ENCODE data around the gene SLC22A6.

Gene SLC22A6

DNA sequence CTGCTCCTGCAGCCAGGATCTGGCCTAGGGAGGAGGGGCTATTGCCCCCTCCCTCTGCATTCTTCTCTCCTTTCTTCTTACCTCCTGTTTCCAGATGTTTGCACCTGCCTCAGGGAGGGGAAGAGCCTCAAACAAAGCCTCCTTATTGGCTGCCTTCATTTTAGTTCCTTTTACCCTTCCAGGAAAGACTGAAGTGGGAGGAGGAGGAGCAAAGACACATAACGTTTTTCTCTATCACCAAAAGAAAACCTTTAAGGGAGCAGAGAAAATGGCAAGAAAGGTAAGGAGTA is 50.3 kb downstream of the SLC22A6 start:
- Histone ChIP-seq H3K79me2 (ENCODE audit: insufficient read depth, low read length) (no peaks in the 10 kb centered on the region), H3K4me3 (ENCODE audit: insufficient read depth, low read length, poor library complexity, severe bottlenecking) (no peak overlapping the region), H2AFZ (ENCODE audit: low read depth, low read length, severe bottlenecking) (no peak overlapping the region), H3K36me3 (ENCODE audit: low read length) (no peaks in the 10 kb centered on the region), H3F3A (ENCODE audit: insufficient read depth) (no peaks in the 10 kb centered on the region), H3K27me3 (ENCODE audit: low read length) (no peaks in the 10 kb centered on the region), H3K9ac (ENCODE audit: low read length) (no peak overlapping the region), H3K9me2 (replicated peaks; ENCODE audit: insufficient read depth, low read length) (no peaks in the 10 kb centered on the region), H3K9me3 (ENCODE audit: insufficient read depth, low read length) (no peaks in the 10 kb centered on the region), H4K20me1 (ENCODE audit: low read depth, low read length) (no peaks in the 10 kb centered on the region), H3K27ac (ENCODE audit: low read depth, low read length) (no peak overlapping the region), H3K4me2 (ENCODE audit: low read depth, low read length, poor library complexity, severe bottlenecking) (no peak overlapping the region)
- TF ChIP-seq, protein P1, sequence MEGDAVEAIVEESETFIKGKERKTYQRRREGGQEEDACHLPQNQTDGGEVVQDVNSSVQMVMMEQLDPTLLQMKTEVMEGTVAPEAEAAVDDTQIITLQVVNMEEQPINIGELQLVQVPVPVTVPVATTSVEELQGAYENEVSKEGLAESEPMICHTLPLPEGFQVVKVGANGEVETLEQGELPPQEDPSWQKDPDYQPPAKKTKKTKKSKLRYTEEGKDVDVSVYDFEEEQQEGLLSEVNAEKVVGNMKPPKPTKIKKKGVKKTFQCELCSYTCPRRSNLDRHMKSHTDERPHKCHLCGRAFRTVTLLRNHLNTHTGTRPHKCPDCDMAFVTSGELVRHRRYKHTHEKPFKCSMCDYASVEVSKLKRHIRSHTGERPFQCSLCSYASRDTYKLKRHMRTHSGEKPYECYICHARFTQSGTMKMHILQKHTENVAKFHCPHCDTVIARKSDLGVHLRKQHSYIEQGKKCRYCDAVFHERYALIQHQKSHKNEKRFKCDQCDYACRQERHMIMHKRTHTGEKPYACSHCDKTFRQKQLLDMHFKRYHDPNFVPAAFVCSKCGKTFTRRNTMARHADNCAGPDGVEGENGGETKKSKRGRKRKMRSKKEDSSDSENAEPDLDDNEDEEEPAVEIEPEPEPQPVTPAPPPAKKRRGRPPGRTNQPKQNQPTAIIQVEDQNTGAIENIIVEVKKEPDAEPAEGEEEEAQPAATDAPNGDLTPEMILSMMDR (IDR thresholded peaks at IDR 0.05; ENCODE audit: insufficient read depth, low read length, poor library complexity, severe bottlenecking), result no peak
- TF ChIP-seq EZH2phosphoT487 (conservative IDR thresholded peaks at IDR 0.05; ENCODE audit: low read length), result no peak

DNA sequence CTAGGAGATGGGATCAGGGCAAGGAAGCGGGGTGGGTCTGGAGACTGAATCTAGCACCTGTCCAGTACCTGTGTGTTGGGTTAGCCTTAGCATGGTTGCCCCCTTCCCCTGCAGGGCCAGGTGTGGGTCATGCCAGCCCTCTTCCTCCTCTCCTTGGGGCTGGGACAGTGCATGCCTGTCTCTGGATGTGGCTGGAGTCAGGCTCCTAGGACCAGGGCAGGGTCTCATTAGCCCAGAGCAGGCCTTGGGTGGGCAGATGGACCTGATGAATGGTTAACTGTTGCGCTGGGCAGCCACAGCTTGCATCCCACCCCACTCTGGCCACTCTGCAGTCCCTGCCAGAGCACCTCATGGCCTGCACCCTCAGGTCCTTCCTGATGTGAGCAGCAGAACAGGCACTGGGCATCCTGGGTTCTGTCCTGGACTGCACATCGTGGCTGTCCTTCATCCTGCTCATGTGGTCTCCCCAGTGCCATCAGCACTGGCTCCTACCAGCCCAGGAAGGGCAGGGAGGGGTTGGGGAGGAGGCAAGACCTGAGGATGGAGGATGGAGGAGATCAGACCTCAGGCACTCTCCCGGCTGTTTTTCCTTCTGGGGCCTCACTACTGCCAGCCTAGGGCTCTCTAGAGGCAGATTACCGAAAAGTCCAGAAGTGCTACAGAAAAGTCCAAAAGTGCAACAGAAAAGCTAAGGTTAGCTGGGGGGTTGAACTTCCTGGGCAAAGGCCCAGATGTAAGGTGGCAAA is 50.8 kb downstream of the SLC22A6 start:
- Histone ChIP-seq H4K20me1 (ENCODE audit: low read depth, low read length) (no peaks in the 10 kb centered on the region), H2AFZ (ENCODE audit: low read depth, low read length, severe bottlenecking) (no peak overlapping the region), H3K4me3 (ENCODE audit: insufficient read depth, low read length, poor library complexity, severe bottlenecking) (no peak overlapping the region), H3K9me2 (replicated peaks; ENCODE audit: insufficient read depth, low read length) (no peaks in the 10 kb centered on the region), H3K79me2 (ENCODE audit: insufficient read depth, low read length) (no peaks in the 10 kb centered on the region), H3K9ac (ENCODE audit: low read length) (no peak overlapping the region), H3K27me3 (ENCODE audit: low read length) (no peaks in the 10 kb centered on the region), H3F3A (ENCODE audit: insufficient read depth) (no peaks in the 10 kb centered on the region), H3K36me3 (ENCODE audit: low read length) (no peaks in the 10 kb centered on the region), H3K9me3 (ENCODE audit: insufficient read depth, low read length) (no peaks in the 10 kb centered on the region), H3K4me2 (ENCODE audit: low read depth, low read length, poor library complexity, severe bottlenecking) (no peak overlapping the region), H3K27ac (ENCODE audit: low read depth, low read length) (no peak overlapping the region)
- no peak for TF ChIP-seq EZH2phosphoT487 (conservative IDR thresholded peaks at IDR 0.05; ENCODE audit: low read length)
- TF ChIP-seq, protein P1 (IDR thresholded peaks at IDR 0.05; ENCODE audit: insufficient read depth, low read length, poor library complexity, severe bottlenecking), result no peak

DNA sequence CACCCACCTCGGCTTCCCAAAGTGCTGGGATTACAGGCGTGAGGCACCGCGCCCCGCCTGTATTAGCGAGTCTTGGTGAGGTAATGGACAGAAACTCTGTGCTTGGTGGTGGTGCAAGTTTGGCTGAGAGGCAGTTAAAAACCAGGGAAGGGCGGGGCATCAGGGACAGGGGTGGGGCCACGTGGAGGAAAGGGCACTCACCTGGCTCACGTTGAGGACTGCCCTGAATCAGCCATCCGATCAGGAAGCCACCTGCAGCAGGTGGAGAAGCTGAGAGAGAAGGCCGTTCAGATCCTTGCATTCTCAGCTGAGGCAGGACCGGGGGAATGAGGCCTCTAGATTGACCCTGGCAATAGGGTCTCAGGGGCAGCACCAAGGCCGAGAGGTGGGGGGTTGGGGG is 51.5 kb downstream of the SLC22A6 start:
- Histone ChIP-seq H3F3A (ENCODE audit: insufficient read depth) (no peaks in the 10 kb centered on the region), H3K36me3 (ENCODE audit: low read length) (no peaks in the 10 kb centered on the region), H3K27ac (ENCODE audit: low read depth, low read length) (no peak overlapping the region), H3K4me2 (ENCODE audit: low read depth, low read length, poor library complexity, severe bottlenecking) (no peak overlapping the region), H3K4me3 (ENCODE audit: insufficient read depth, low read length, poor library complexity, severe bottlenecking) (no peak overlapping the region), H3K9ac (ENCODE audit: low read length) (no peak overlapping the region), H2AFZ (ENCODE audit: low read depth, low read length, severe bottlenecking) (no peak overlapping the region), H3K9me2 (replicated peaks; ENCODE audit: insufficient read depth, low read length) (no peaks in the 10 kb centered on the region), H4K20me1 (ENCODE audit: low read depth, low read length) (no peaks in the 10 kb centered on the region), H3K9me3 (ENCODE audit: insufficient read depth, low read length) (no peaks in the 10 kb centered on the region), H3K79me2 (ENCODE audit: insufficient read depth, low read length) (no peaks in the 10 kb centered on the region), H3K27me3 (ENCODE audit: low read length) (no peaks in the 10 kb centered on the region)
- TF ChIP-seq, protein P1 (IDR thresholded peaks at IDR 0.05; ENCODE audit: insufficient read depth, low read length, poor library complexity, severe bottlenecking), result no peak
- no peak for TF ChIP-seq EZH2phosphoT487 (conservative IDR thresholded peaks at IDR 0.05; ENCODE audit: low read length)
